Endothelial cell of umbilical vein (primary cell): ENCODE measurements around the gene SMIM38. TPM values are rescaled to one million over a fixed set of nuclear protein-coding genes. Genes with fewer than 3 reads are reported as not detected.

Source experiments
- BruUV-seq: library from RNA; stranded (reverse); fragments of 400-500 nt; replicated peaks from 2 replicates; lab custom pipeline; 2021; lab: Mats Ljungman, UMichigan
- CTCF ChIA-PET: fragments of 300-600, 350-600 bp; sonication (Branson Sonifier 250); formaldehyde crosslinking; loops from one replicate; lab custom pipeline; 2021; ENCODE audit warnings: antibody characterized with exemption, inconsistent platforms; lab: Charles Lee
- POLR2A ChIA-PET: fragments of 300-600, 350-600 bp; sonication (Branson Sonifier 250); formaldehyde crosslinking; loops from one replicate; lab custom pipeline; 2021; ENCODE audit warnings: antibody characterized with exemption, inconsistent platforms; lab: Charles Lee
- DNase-seq: peaks from one replicate; pipeline ENCODE4 v3.0.0-alpha.2; 2011; ENCODE audit warnings: low read depth, low spot score
- FAIRE-seq: peaks from 2 replicates; lab custom pipeline; 2011; peaks lifted over from hg19 to GRCh38; lab: Jason Lieb, UNC
- H2AFZ ChIP-seq: 2 replicates; pipeline ENCODE4 v1.6.0; 2012; ENCODE audit warnings: low read depth, low read length, control low read depth, inconsistent platforms
- H3K27ac ChIP-seq: 2 replicates; pipeline ENCODE4 v1.5.1; 2011; ENCODE audit warnings: low read depth, mild to moderate bottlenecking, control low read depth, low read length, moderate library complexity; ENCODE audit not compliant: insufficient read depth
- H3K27me3 ChIP-seq, 2 experiments: 2 replicates each; pipeline versions ENCODE4 v1.6.0 to v1.6.1; 2011; ENCODE audit warnings: low read length in 2 of 2, mixed read lengths in 1 of 2; ENCODE audit not compliant: control insufficient read depth in 2 of 2, insufficient read depth in 2 of 2
- H3K36me3 ChIP-seq, 2 experiments: 2 replicates in 1 of 2; 3 replicates in 1 of 2; pipeline ENCODE4 v1.5.1; 2011; ENCODE audit warnings: low read length in 2 of 2, mild to moderate bottlenecking in 1 of 2, moderate library complexity in 1 of 2; ENCODE audit not compliant: control insufficient read depth in 2 of 2, insufficient read depth in 2 of 2; ENCODE audit errors: extremely low read depth in 1 of 2
- H3K4me1 ChIP-seq: 3 replicates; pipeline ENCODE4 v1.5.1; 2011; ENCODE audit warnings: mild to moderate bottlenecking, low read length; ENCODE audit not compliant: control insufficient read depth, insufficient read depth; ENCODE audit errors: extremely low read depth
- H3K4me2 ChIP-seq: 2 replicates; pipeline ENCODE4 v1.6.1; 2011; ENCODE audit warnings: low read length, control low read depth, mixed read lengths; ENCODE audit not compliant: insufficient read depth
- H3K4me3 ChIP-seq, 3 experiments: fragments of 200-600 bp in 1 of 3; sonication (generic), shearing (Covaris generic) in 1 of 3; replicated peaks in 1 of 3; 2 replicates each; pipeline ENCODE4 v1.5.1; 2011 to 2016; ENCODE audit warnings: control low read depth in 3 of 3, low read length in 3 of 3, mild to moderate bottlenecking in 2 of 3, inconsistent platforms in 1 of 3, low read depth in 1 of 3, moderate library complexity in 1 of 3; ENCODE audit not compliant: insufficient read depth in 1 of 3
- H3K79me2 ChIP-seq: 2 replicates; pipeline ENCODE4 v1.6.0; 2012; ENCODE audit warnings: low read length, inconsistent platforms; ENCODE audit not compliant: control insufficient read depth, insufficient read depth
- H3K9ac ChIP-seq: replicated peaks from 2 replicates; pipeline ENCODE3; 2011; ENCODE audit warnings: low read length, control low read depth; ENCODE audit not compliant: insufficient read depth; ENCODE audit errors: extremely low read depth
- H3K9me1 ChIP-seq: replicated peaks from 3 replicates; pipeline ENCODE4 v1.6.0; 2011; ENCODE audit warnings: mild to moderate bottlenecking, low read length; ENCODE audit not compliant: control insufficient read depth, insufficient read depth; ENCODE audit errors: extremely low read depth
- H3K9me3 ChIP-seq: replicated peaks from 2 replicates; pipeline ENCODE4 v1.5.1; 2012; ENCODE audit warnings: low read length, inconsistent platforms; ENCODE audit not compliant: control insufficient read depth, insufficient read depth
- H4K20me1 ChIP-seq: replicated peaks from 2 replicates; pipeline ENCODE3; 2011; ENCODE audit warnings: mild to moderate bottlenecking, low read length; ENCODE audit not compliant: control insufficient read depth, insufficient read depth; ENCODE audit errors: extremely low read depth
- EZH2 ChIP-seq: IDR thresholded peaks from 2 replicates; pipeline ENCODE4 v1.6.1; 2012; ENCODE audit warnings: borderline replicate concordance, low read depth, mild to moderate bottlenecking, moderate library complexity, low read length, inconsistent platforms; ENCODE audit not compliant: severe bottlenecking
- FOS ChIP-seq: IDR thresholded peaks from 2 replicates; pipeline ENCODE4 v1.6.1; 2011; ENCODE audit warnings: mild to moderate bottlenecking, low read length, moderate library complexity, borderline replicate concordance; ENCODE audit not compliant: insufficient read depth
- GATA2 ChIP-seq: IDR thresholded peaks from 2 replicates; pipeline ENCODE4 v1.7.0; 2011; ENCODE audit warnings: low read depth, mild to moderate bottlenecking, moderate library complexity, mixed read lengths, low read length; ENCODE audit not compliant: insufficient read length, insufficient read depth
- JUN ChIP-seq: IDR thresholded peaks from 2 replicates; pipeline ENCODE4 v1.6.1; 2011; ENCODE audit warnings: borderline replicate concordance, low read depth; ENCODE audit not compliant: insufficient read length, insufficient read depth
- MYC ChIP-seq: IDR thresholded peaks from one replicate; pipeline ENCODE4 v1.6.1; 2011; ENCODE audit warnings: mild to moderate bottlenecking, low read depth, low read length
- POLR2A ChIP-seq: IDR thresholded peaks from 2 replicates; pipeline ENCODE4 v1.6.1; 2012; ENCODE audit warnings: low read depth, mild to moderate bottlenecking, control low read depth, low read length
- POLR2AphosphoS5 ChIP-seq: IDR thresholded peaks from 2 replicates; pipeline ENCODE4 v1.6.1; 2012; ENCODE audit warnings: low read depth, mild to moderate bottlenecking, control low read depth, low read length, moderate library complexity; ENCODE audit not compliant: insufficient read depth
- dilution Hi-C: fragments of 300-500 bp; cut with MboI; formaldehyde crosslinking; loops from one replicate; pipeline ENCODE4 v1.15.0; 2019; ENCODE audit warnings: low sequenced_read_pairs; ENCODE audit not compliant: extremely low pct_ligation_motif_present
- intact Hi-C: fragments of 100-400 bp; cut with micrococcal nuclease; formaldehyde crosslinking; loops from one replicate; pipeline ENCODE4 v1.10.0; 2022
- polyA plus RNA-seq, 4 experiments: library from polyadenylated mRNA; depleted of rRNA in 3 of 4; stranded (reverse) in 3 of 4; unstranded in 1 of 4; fragments of >200 nt; gene quantifications; 2 replicates each; pipeline versions ENCODE4 v1.2.1 to v1.2.3, GENCODE V29; 2011 to 2012; ENCODE audit warnings: missing spikeins in 1 of 4
- total RNA-seq: library from RNA; stranded (reverse); gene quantifications from 2 replicates; pipeline ENCODE4 v1.2.3, GENCODE V29; 2021
- TF ChIP-seq, protein P1 (sequence below), 2 donors: IDR thresholded peaks; 1 replicate in 1 of 2; 2 replicates in 1 of 2; pipeline ENCODE4 v1.5.1; 2011; ENCODE audit warnings: low read length in 2 of 2, mild to moderate bottlenecking in 2 of 2, moderate library complexity in 2 of 2, control low read depth in 1 of 2, inconsistent platforms in 1 of 2, low read depth in 1 of 2; ENCODE audit not compliant: insufficient read depth in 1 of 2; ENCODE audit errors: extremely low read depth in 1 of 2
- TF ChIP-seq, protein P2 (sequence below): IDR thresholded peaks from 2 replicates; pipeline ENCODE4 v1.6.1; 2011; ENCODE audit not compliant: insufficient read depth, insufficient read length

SMIM38 gene
- total and polyA plus RNA-seq, 2 donors (not counting 3 experiments of a cell fraction or from before 2014, with no cell fraction given): 0.03 TPM; not detected in 1

DNA sequence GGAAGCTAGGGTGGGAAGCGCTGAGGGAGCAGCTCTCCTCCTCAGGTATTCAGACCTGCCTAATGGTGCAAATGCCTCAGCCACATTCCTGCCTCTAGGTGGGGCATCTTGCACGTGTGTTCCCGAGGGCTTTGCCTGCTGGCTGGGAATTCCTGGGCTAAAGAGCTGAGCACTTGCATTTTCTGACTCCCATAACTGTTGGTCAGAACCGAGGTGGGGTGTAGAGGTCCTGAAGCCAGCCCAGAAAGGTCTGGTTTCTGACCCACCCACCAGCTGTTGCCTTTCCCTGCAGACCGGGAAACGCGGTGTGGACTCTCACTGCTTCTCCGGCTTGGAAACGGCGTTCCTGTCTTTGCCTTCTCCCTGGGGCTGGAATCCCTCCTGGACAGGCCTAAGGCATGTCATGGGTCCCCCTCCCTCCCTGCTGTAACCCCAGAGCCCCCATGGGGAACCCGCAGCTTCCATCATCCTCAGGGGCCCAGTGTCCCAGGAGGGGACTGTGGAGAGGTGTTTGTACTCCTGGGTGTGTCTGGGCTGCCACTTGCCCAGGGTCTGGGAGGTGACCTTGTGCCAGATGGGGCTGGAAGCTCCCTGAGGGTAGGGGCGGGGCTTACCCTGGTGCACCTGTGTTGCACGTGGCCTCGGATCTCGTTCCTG lies 24.0 kb upstream of the SMIM38 start:
- Histone ChIP-seq H3K4me2 (no peak overlapping the region), H4K20me1 (no peaks in the 10 kb centered on the region), H3K79me2 (no peaks in the 10 kb centered on the region), H3K9ac (no peak overlapping the region), H3K4me1 (no peaks in the 10 kb centered on the region), H2AFZ (no peak overlapping the region), H3K9me1 (no peaks in the 10 kb centered on the region), H3K9me3 (no peaks in the 10 kb centered on the region), H3K27me3 (no peaks in the 10 kb centered on the region), H3K27ac (no peak overlapping the region), H3K36me3 (no peaks in the 10 kb centered on the region), H3K4me3 (no peak overlapping the region)
- ChIA-PET POLR2A (interaction anchor here (1.1 to 1.4 kb wide), 2 partner anchors 456 to 507 kb away, joined by 4 read pairs; no protein-coding TSS in a partner anchor), CTCF (interaction anchor here (0.5 to 4.0 kb wide), 97 partner anchors 9 to 679 kb away, joined by 3 to 85 read pairs (median 4); partner anchors contain the start of genes CCND1, LTO1, MYEOV and SMIM38)
- FAIRE-seq (peak; percentile 96), DNase-seq (peak; percentile 69)
- TF ChIP-seq, protein P1, sequence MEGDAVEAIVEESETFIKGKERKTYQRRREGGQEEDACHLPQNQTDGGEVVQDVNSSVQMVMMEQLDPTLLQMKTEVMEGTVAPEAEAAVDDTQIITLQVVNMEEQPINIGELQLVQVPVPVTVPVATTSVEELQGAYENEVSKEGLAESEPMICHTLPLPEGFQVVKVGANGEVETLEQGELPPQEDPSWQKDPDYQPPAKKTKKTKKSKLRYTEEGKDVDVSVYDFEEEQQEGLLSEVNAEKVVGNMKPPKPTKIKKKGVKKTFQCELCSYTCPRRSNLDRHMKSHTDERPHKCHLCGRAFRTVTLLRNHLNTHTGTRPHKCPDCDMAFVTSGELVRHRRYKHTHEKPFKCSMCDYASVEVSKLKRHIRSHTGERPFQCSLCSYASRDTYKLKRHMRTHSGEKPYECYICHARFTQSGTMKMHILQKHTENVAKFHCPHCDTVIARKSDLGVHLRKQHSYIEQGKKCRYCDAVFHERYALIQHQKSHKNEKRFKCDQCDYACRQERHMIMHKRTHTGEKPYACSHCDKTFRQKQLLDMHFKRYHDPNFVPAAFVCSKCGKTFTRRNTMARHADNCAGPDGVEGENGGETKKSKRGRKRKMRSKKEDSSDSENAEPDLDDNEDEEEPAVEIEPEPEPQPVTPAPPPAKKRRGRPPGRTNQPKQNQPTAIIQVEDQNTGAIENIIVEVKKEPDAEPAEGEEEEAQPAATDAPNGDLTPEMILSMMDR (IDR thresholded peaks at IDR 0.05; ENCODE audit: extremely low read depth in 1 of 2, insufficient read depth in 1 of 2, low read depth in 1 of 2, low read length in 2 of 2): peak; percentile 65 to 89
- no peak for TF ChIP-seq MYC
- TF ChIP-seq, protein P2, sequence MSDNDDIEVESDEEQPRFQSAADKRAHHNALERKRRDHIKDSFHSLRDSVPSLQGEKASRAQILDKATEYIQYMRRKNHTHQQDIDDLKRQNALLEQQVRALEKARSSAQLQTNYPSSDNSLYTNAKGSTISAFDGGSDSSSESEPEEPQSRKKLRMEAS: peak; percentile 56
- dilution Hi-C loops: no loop called here
- intact Hi-C loops: loop anchor here (1.0 to 2.0 kb wide), 5 partner anchors 30 to 539 kb away; no protein-coding TSS in a partner anchor
- no TSS peak for BruUV-seq

DNA sequence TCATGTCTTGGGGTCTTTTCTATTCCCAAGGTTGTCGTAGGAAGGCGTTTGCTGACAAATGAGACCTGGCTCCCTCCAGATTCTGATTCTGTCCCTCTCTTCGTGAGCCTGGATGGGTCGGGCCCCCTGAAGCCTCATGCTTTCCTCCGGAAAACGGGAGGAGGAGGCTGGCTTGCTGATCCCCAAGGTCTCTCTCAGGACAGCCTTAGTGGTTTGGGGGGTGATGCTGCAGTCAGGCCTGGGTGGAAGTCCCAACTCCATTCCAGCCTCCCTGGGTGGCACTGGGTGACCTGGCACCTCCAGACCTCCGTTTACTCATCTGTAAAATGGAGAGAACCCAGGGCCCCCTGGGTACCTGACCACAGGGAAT lies 23.4 kb upstream of the SMIM38 start:
- Histone ChIP-seq H3K27ac (no peak overlapping the region), H2AFZ (no peak overlapping the region), H3K27me3 (no peaks in the 10 kb centered on the region), H3K4me1 (no peaks in the 10 kb centered on the region), H3K4me3 (no peak overlapping the region), H3K9me1 (no peaks in the 10 kb centered on the region), H3K4me2 (no peak overlapping the region), H4K20me1 (no peaks in the 10 kb centered on the region), H3K79me2 (no peaks in the 10 kb centered on the region), H3K9ac (no peak overlapping the region), H3K36me3 (no peaks in the 10 kb centered on the region), H3K9me3 (no peaks in the 10 kb centered on the region)
- FAIRE-seq (no peak), DNase-seq (no peak)
- dilution Hi-C loops (no loop called here), intact Hi-C loops (no loop called here)
- no TSS peak for BruUV-seq
- ChIA-PET POLR2A (no interaction called here), CTCF (interaction anchor here (0.6 to 4.0 kb wide), 90 partner anchors 8 to 679 kb away, joined by 3 to 85 read pairs (median 4); partner anchors contain the start of genes CCND1, LTO1, MYEOV and SMIM38)
- TF ChIP-seq POLR2AphosphoS5: no peak
- no peak for TF ChIP-seq JUN
- no peak for TF ChIP-seq EZH2
- TF ChIP-seq MYC: no peak
- TF ChIP-seq POLR2A: no peak
- no peak for TF ChIP-seq FOS
- TF ChIP-seq, protein P2: no peak
- no peak for TF ChIP-seq GATA2
- TF ChIP-seq, protein P1 (IDR thresholded peaks at IDR 0.05; ENCODE audit: extremely low read depth in 1 of 2, insufficient read depth in 1 of 2, low read depth in 1 of 2, low read length in 2 of 2): no peak
